Stimulated activated CD4-positive, alpha-beta T cell treated with anti-CD3 and anti-CD28 coated beads, Interleukin-4, amount 100 ng/mL, for 4 hours (primary cell): ENCODE data around the gene NFU1.

ENCODE experiments used
- DNase-seq, 2 experiments: peaks; one replicate each; pipeline ENCODE4 v3.0.0-alpha.2; 2020

NFU1 gene

DNA sequence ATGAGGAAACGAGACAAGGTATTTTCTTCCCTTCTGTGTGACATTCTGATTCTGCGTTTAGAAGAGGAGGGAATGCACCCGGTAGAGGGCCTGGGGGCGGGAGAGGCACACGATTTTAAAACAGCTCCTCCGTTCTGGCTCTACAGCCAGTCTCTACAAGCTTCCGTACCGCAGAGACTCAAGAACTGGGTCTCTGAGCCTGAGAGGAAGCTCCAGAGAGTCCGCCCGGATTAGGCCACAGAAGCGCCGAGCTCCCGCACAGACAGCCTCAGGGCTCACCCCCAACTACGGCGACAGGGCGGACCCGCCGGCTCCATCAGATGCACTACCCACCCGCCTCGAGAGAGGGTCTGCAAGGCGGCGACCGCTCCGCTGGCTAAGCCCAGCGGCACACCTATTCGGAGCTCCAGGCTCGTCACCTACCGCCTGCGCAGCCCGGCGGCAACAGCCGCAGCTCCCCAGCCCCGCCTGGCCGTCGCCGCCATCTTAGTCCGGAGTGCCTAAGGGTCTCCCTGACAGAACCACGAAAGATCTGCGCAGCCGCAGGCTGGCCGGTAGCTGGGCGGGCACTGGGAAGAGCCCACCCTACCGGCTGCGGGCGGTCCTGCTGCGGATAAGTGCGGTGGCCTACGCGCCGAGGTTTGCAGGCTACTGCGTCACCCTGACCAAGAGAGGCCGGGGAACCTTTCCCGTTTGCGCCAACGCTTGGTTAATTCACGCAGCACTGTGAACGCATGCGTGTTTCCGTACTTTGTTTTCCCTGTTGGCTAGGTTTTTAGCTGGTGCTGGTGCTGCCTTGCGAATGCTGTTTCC, at the start of gene NFU1:
TSS of gene NFU1 (minus strand) at position 498 of the 813 bp plus-strand sequence. CDS start at position 485, 13 bp downstream.
- peak; percentile 81 for DNase-seq

DNA sequence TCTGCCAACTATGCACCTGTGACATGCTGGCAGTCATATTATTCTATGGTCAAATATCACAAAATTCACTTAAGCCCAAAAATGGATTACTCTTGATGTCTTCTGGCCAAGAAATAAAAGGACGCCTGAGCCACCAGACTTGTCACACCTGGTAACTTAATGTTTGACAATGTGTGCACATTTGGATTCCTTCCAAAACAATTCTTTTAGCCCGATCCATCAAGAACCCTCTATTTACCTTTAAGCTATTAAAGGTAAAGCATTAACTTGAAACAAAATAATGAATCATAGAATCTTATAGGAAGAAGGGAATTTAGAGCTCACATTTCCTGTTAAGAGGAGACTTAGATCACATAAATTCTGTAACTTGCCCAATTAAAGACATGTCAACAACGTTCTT, 46.5 kb upstream of the NFU1 start:
- no peak for DNase-seq

DNA sequence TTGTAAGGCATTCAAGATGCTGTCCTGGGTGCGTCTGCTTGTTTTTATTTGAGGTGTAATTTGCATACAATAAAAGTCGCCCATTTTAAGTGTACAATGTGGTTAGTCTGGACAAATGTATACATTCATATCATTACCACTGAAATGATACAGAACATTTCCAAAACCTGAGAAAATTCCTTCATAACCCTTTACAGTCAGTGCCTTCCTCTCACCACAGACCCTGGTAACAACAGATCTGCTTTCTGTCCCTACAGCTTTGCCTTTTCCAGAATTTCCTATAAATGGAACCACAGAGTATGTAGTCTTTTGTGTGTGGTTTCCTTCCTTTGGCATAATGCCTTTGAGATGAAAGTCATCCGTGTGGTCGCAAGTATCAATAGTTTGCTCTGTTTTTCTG, 45.8 kb upstream of the NFU1 start:
- DNase-seq: no peak

DNA sequence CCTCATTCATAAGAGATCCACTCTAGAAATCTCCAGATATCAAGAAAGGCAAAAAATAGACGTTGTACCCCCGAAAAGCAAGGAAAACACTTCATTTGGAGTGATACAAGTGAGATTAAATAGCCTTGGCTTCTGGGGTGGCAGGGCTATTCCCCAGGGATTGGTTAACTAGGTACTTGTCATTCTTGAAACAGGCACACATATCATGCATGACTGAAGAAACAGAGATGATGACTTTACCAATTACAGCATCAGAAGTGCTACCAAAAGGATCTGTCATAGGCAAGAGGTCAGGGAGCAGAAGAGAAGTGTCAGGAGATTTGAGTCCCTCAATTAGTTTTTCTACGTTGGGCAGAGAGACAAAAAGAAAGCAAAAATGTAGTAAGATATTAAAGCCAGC, 45.2 kb upstream of the NFU1 start:
- no peak for DNase-seq

DNA sequence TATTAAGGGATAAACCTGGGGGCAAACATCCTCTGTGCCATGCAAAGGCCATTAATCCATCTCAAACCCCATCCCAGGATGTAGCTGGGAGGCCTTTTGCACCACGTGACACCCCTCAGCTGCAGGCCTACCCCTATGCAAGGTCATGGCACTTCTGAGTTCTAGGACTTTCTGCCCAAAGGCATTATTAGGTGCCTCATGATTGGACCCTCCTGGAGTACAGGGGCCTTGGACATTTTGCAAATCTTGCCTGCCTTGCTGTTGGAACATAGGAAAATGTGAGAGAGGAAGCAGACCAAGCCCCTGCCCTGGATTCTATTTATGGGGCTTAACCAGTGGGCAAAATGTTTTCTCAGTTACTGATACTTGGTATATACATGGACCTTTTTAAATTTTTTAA, 44.2 kb upstream of the NFU1 start:
- no peak for DNase-seq

- DNase-seq: no peak
These were observed 40.4 kb upstream of the NFU1 start for GRCh38 chr2:69477627-69478026.

GRCh38 chr2:69474688-69475087, 37.5 kb upstream of the NFU1 start:
- DNase-seq: no peak

- DNase-seq: no peak
These were observed 34.6 kb upstream of the NFU1 start for GRCh38 chr2:69471793-69472192.

DNA sequence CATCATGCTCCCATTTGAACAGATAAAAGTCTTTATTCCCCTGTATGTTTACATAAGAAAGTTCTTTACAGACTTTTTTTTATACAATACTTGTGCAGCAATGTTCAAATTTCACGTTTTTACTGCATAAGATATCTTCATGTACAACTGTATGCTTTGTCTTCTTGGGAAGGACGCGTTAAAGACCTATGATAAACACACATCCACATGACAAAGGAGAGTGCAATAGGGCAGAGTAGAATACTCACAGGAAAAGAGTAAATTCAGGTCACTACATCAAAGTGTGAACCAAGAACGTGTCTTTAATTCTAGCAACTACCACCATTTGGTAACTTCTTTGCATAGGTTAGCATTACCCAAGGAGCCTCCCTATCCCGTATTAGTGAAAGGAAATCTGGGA, 33.7 kb upstream of the NFU1 start:
- DNase-seq: no peak

GRCh38 chr2:69469784-69470183, 32.5 kb upstream of the NFU1 start:
- no peak for DNase-seq

GRCh38 chr2:69469375-69469774, 32.1 kb upstream of the NFU1 start:
- no peak for DNase-seq

- no peak for DNase-seq
These were observed 29.5 kb upstream of the NFU1 start for GRCh38 chr2:69466728-69467127.

DNA sequence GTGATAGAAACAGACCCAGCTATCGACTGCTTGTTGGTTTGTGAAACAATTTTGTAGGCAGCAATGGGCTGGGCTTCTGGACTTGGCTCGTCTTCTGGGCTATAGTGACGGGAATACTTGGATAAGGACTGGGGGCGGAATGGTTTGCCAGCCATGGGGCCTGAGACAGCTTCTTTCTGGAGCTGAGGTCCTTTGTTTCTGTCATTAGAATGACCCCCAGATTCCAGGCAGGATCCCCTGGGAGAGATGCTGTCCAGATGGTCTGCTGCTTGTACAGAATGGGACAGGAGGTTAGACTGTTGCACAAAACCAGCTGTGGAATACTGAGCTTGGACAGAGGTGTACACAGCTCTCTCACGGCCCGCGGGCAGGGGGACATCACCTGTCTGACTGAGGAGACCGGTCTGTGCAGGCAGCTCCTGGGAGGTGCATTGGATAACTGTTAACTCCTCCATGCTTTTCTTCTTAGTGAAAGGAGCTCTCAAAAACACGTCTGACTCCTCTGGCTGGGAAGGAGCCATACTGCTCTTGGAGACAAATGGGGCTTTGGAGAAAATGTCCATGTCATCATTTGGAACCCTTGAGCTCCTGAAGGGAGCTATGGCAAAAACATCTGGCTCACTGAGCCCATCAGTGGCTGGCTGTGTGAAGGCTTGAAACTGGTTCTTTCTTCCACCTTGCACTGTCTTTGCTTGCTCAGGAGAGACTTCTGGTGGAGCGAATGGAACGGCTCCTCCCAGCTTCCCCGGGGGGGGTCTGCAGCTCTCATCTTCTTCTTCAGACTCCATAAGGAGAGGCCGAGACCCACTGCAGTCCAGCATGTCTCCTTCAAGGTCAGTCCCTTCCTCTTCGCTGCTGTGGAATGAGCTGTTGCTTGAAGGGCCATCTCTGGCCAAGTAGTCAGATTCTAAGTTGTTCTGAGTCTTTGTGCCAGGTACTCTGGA, 28.6 kb upstream of the NFU1 start:
- DNase-seq: no peak

DNA sequence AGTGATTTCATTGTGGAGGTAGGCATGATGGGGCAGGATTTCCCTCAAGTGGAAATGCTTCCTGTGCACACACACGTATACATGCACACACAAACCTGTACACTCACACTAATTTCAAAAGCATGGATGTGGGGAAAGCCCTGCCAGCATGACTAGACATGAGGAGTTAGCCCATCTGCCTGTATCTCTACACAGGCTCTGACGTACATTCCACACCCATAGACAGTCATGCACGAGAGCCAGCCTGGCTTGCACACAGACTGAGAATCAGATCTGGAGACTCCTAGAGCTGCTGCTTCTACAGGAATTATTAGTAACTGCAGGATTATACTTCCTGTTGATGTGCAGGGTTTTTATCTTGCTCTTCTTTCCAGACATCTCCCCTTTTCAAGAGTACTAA, 27.3 kb upstream of the NFU1 start:
- no peak for DNase-seq

GRCh38 chr2:69462780-69463179, 25.5 kb upstream of the NFU1 start:
- DNase-seq: no peak

GRCh38 chr2:69461404-69461803, 24.2 kb upstream of the NFU1 start:
- no peak for DNase-seq

- no peak for DNase-seq
These were observed 22.7 kb upstream of the NFU1 start for GRCh38 chr2:69459936-69460335.

DNA sequence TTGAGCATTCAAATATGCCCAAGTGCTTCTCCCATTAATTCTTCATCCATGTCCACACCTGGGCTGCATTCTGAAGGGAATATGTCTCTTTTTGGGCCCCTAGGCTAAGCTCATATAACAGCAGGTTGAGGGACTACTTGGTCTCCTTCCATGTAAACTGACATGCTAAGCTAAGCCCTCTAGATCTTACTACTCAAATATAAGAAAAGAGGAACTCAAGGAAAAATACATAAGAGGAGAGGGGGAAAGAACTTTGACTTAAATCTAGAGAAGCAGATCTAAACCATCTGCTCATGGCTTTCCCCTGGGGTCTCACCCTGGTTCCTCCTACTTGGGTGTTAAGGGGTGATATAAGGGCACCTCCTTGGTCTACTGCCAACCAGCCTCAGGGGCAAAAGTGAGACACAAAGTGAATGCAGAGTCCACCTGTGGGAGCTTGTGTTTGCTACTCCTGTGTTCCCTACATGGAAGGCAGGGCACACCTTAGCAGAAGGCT, 19.8 kb upstream of the NFU1 start:
- no peak for DNase-seq

- no peak for DNase-seq
These were observed 18.9 kb upstream of the NFU1 start for GRCh38 chr2:69456154-69456553.

DNA sequence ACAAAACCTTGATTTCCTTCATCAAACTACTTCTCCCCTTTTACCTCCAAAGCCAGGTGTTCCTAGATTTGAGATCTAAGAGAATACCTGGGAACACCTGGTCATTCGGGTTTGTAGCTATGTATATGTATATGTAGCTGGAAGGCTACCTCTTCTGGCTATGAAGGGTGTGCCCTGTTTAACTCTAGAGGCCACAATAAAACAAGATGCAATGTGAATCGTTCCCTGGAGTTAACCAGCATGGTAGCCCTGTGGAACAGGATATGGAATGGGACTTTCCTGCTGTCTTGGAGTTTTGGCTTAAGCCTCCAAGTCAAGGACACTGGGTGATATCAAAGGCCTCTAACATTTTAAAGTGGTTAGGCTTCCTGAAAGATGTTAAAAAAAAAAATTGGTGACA, 17.7 kb upstream of the NFU1 start:
- DNase-seq: no peak

GRCh38 chr2:69453475-69454129, 16.4 kb upstream of the NFU1 start:
- no peak for DNase-seq

- no peak for DNase-seq
These were observed 15.5 kb upstream of the NFU1 start for GRCh38 chr2:69452687-69453086.

- DNase-seq: no peak
These were observed 13.6 kb upstream of the NFU1 start for GRCh38 chr2:69450735-69451416.
